LoVo (cell line): ENCODE measurements around the gene KREMEN2.

Experiments used
- DNase-seq: peaks from one replicate; pipeline ENCODE4 v3.0.0-alpha.2; 2016; ENCODE audit warnings: low spot score

Gene KREMEN2

DNA sequence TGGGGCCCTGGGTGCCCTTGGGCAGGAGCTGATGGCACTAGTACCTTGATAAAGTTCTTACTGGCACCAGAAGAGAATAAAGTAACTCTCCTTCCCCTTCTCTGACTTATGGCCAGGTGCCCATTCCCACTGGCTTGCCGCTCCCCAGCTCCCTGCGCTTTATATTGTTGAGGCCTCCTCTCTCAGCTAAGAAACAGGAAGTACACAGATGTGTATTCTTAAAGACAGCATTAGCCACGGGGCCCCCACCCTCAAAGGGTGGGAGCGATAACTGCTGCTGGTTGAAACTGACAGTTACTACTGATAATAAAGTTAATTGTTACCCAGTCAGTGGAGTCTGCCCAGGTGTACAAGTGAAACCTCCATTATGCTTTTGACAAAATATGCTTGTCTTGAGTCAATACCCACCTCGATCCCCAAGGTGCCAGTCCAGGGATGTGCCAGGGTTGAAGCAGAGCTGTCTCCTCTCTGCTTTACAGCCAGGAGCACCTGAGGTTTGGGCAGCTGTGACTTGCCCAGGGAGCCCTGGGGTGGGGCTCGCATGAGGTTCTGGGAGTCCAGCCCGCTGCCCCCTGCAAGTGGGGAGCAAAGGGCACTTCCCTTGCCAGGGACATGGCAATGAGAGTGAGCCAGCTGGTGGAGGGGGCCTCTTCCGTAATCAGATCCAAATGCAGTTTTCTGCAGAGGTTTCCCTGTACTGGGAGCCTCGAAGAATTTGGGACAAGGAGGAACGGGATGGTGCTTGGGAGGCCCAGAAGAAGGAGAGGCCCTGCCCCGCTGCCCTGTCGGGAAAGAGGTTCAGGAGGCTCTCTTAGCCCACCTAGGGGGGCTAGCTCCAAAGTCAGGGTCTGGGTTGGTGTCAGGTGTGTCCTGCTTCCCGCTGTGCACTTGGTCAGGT lies 43.2 kb downstream of the KREMEN2 start:
- no peak for DNase-seq

DNA sequence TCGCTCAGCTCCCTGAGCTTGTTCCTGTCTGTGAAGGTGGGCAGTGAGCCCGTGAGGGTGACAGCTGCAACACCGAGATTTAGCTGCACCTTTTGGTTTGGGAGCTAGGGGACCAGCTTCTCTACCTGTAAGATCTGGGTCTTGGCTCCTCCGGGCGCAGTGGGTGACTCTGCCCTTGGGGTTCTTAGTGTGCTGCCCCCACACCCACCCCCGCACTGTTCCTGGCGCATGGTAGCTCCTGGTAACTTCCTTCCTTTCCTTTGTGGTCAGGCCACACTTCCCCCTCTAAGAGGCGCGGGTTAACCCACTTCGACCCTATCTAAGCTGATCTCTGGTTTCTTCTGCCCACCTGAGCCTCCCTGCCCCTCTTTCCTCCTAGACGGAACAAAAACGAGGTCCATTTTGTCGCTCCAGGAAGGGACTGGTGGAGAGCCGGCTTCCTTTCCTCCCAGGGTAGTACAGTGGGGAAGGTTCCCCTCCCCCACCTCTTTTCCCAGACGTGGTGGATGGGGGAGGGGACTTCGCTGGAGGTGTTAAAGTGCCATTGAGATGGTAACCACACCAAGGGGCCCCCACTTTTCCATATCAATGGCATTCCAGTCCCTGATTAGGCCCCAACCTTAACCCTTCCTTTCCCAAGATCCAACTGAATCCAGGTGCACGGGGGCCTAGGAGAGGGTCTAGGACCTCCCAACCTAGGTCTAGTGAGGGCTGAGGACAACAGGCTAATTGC lies 44.0 kb downstream of the KREMEN2 start:
- no peak for DNase-seq

DNA sequence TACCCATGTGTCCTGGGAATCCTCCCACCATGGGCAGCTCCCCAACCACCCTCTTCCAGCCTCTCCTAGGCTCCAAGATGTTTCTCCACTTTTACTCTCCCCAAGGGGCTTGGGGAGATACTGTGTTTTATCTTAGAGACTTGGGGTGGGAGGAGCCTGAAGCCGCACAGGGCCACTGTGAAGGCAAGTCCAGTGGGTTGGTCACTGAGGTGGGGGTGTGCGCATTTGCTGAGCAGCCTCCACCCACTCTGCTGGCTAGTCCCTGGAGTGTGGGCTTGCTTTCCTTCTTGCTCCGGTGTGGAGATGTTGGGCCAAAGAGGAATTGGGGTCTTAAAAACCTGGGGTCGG lies 44.6 kb downstream of the KREMEN2 start:
- DNase-seq, result no peak

DNA sequence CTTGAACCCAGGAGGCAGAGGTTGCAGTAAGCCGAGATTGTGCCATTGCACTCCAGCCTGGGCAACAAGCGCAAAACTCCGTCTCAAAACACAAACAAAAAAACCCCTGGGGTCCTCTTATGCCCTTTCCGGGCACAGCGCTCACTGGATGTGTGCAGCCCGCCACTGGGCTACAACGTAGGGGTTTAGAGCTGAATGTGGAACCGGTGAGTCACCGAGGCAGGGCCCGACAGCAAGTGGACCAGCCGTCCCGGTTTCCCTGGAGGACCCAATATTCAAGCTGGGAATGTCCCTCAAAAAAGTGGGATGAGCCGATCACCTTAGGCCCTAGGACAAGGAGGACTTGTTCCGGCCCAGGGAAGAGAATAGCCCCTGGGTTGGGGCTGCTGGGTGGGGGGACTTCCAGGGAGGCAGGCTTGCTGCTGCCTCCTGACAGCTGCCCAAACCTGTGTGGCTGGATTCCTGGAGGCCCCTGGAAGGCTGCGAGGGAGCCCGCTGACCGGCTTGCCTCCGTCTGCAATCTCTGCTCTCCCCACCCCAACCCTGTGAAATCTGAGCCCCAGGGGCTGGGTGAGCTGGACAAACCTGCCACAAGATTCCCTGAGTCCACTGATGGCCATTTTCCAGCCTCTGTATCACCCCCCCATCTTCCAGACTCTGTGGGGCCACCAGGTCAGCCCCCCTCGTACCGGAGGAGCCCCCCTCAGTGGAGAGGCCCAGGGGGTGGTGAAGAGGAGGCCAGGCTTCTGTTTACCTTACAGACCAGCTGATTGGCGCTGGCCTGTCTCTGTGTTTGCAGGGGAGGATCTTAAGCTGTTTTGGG lies 45.7 kb downstream of the KREMEN2 start:
- DNase-seq, result no peak

DNA sequence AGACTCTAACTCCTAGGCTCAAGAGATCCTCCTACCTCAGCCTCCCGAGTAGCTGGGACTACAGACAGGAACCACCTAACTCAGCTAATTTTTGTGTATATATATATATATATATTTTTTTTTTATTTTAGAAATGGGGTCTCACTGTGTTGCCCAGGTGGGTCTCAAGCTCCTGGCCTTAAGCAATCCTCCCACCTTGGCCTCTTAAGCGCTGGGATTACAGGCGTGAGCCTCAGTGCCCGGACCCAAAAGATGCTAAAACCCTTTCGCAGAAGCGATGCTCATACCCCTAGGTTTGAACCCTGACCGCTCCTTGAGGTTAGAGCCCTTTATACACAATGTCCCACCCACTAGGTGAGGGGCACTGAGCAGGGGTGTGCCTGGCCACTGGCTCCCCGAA lies 46.4 kb downstream of the KREMEN2 start:
- DNase-seq, result no peak

DNA sequence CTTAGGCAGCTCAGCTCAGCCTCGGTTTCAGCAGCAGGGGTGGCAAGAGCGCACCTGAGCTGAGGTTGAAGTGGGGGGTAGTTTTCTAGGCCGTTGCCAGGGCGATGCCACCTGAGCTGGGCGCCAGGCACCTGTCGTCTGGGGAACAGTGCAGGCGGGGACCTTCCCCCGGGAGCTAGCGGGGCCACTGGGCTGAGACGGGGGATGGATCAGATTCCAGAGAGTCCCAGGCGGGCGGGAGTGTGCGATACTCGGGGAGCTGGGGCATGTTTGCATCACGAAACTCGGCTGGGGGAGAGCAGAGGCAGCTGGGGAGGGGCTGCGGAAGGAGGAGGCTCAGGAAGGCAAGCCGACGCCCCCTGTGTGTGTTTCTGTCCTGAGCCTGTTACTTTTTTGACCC lies 48.2 kb downstream of the KREMEN2 start:
- no peak for DNase-seq

DNA sequence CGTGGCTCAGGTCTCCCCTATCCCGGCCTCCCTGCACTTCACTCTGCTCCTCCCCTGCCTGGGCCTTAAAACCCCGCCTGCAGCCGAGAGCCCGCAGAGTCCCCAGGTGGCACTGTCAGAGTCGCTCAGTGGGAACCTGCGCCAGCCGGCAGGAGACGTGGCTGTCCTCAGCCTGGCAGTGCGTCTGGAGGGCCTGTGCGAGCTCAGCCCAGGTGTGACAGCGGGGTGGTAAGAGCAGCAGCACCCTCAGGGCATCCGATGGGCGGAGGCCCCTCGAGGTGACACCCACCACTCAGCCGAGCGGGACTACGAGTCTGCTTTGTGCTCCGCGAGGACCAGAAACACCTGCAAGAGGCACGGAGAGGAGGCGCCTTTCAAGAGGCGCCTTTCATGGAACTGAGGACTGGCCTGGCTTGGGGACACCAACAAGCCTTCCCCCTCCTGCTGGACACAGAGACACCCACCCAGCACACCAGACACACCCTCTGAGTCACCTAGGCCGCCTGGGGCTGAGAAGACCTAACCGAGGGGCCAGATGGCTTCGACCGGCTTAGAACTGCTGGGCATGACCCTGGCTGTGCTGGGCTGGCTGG lies 48.8 kb downstream of the KREMEN2 start, which contains the start of gene CLDN9:
Gene CLDN9, plus strand, starts transcription at position 96 of the 593 bp plus-strand sequence. Its CDS starts 440 bp downstream, at position 536.
- no peak for DNase-seq

DNA sequence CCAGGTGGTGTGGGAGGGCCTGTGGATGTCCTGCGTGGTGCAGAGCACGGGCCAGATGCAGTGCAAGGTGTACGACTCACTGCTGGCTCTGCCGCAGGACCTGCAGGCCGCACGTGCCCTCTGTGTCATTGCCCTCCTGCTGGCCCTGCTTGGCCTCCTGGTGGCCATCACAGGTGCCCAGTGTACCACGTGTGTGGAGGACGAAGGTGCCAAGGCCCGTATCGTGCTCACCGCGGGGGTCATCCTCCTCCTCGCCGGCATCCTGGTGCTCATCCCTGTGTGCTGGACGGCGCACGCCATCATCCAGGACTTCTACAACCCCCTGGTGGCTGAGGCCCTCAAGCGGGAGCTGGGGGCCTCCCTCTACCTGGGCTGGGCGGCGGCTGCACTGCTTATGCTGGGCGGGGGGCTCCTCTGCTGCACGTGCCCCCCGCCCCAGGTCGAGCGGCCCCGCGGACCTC lies 49.4 kb downstream of the KREMEN2 start:
- no peak for DNase-seq

DNA sequence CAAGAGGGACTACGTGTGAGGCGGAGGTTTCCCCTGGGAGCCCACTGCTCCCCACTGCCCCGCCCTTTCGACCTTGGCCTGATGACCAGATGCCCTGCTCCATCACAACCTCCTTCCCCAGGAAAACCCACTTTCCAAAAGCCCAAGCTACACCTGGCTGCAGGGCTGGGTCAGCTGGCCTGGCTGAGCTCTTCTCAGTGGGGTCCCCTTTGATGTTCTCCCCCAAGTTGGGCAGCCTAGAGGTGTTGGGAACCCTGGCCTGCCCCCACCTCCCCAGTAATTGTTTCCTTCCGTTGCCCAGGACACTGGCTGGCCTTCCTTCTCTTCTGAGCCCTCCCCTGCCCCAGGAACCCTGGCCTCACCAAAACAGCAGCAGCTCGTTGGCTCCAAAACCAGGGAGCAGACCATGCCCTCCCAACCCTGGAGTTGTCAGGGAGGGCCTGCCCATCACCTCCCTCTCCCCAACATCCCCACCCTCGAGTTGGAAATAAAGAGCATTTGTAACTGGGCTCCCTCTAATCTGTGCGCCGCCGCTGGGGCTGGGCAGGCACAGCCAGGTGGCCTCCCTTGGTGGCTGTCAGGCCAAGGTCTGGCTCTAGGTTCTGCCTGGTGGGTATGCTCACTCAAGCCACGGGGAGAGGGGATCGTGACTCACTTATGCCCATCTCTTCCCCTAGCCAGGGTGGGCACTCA lies 50.1 kb downstream of the KREMEN2 start:
- DNase-seq, result no peak

DNA sequence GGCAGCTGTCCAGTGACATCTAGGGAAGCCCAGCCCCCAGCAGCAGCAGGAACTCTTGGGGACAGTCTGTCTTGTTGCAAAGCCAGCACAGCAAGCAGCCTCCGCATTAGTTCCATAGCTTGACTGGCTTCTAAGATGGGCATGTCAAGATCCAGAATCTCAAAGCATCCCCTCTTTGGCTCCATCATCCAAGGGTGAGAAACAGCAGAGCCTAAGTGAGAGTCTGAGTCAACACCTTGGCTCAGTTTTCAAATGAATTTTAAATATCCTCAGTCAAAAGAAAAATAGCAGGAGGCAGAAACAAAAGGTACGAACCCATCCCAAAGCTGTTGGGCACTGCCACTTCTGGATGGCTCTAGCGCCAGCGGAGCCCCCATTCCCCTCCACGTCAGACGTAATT lies 50.9 kb downstream of the KREMEN2 start:
- DNase-seq, result no peak

DNA sequence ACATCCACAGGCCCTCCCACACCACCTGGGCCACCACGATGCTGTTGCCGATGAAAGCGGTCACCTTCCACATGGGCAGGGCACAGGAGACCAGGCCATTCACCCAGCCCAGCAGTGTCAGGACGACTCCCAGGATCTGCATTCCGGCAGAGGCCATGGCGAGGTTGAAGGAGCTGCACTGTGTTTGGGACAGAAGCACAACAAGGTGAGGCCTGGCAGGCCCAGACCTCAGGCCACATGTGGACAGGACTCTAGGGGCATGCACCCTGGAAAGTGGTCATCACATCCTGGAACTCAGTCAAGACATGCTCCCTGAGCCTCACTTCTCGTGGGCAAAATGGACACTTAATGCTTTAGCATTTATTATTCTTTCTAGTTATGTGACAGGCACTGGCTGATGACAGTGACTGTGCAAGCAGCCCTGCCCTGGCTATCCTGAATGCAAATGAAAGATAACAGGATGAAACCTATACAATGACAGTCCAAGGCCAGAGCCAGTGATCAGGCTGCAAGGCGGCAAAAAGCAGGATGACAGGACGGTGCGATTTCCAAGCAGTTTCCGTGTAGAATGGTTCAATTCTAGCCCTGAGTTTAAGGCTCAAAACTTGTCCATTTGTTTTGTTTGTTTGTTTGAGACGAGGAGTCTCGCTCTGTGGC lies 51.9 kb downstream of the KREMEN2 start:
- no peak for DNase-seq

DNA sequence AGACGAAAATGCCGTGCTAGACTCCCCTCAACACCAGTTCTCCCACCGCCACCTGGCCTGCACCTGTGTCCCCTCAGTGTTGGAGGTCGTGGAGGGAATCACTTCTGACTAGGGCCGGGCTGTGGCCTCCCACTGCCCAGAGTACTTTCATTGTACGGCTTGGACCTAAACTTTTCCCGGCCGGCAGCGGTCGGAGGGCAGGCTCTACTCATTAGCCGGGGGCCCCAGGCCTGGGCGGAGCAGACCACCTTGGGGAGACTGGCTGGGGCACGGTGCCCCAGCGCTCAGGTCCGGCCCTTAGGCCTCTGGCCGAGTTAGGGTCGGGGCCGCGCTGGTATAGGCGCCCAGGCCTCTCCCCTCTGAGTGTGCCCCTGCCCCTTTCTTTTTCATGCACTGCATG lies 53.3 kb downstream of the KREMEN2 start:
- DNase-seq, result no peak
